K562 (cell line): ENCODE measurements around the gene MIS18A. TPM values are rescaled to one million over a fixed set of nuclear protein-coding genes. Genes with fewer than 3 reads are reported as not detected.
A peak's percentile ranks its signal among the peaks of the same experiment; 100 is the strongest.

Source experiments
- BRD9 ChIP-seq: fragments of 450-650 bp; IDR thresholded peaks from 2 replicates; pipeline ENCODE4 v1.6.1; 2018; ENCODE audit warnings: low read depth; ENCODE audit not compliant: partially characterized antibody
- CREB3L1 ChIP-seq: fragments of 450-650 bp; IDR thresholded peaks from 2 replicates; pipeline ENCODE4 v1.6.1; 2014; ENCODE audit warnings: low read depth, mild to moderate bottlenecking, moderate library complexity, borderline replicate concordance
- ETS1 ChIP-seq: conservative IDR thresholded peaks from 2 replicates; pipeline ENCODE4 v1.6.1; 2011; ENCODE audit warnings: low read depth, mild to moderate bottlenecking, low read length; ENCODE audit not compliant: control insufficient read depth
- FOSL1 ChIP-seq: fragments of 200-800 bp; sonication (Bioruptor generic); conservative IDR thresholded peaks from 2 replicates; pipeline ENCODE4 v1.6.1; 2016; ENCODE audit warnings: missing genetic modification characterization, missing compliant biosample characterization
- NONO ChIP-seq, 2 experiments: fragments of 200-400 bp in 1 of 2; fragments of 450-650 bp in 1 of 2; formaldehyde crosslinking in 1 of 2; IDR thresholded peaks; 2 replicates each; pipeline ENCODE4 v1.6.1; 2017; ENCODE audit warnings: low read depth in 2 of 2, mild to moderate bottlenecking in 2 of 2, moderate library complexity in 2 of 2, low read length in 1 of 2
- PBX2 ChIP-seq, 2 experiments: IDR thresholded peaks in 1 of 2; conservative IDR thresholded peaks in 1 of 2; 2 replicates each; pipeline ENCODE4 v1.6.1; 2016; ENCODE audit warnings: low read depth in 2 of 2, mild to moderate bottlenecking in 1 of 2, missing compliant biosample characterization in 1 of 2, missing genetic modification characterization in 1 of 2, moderate library complexity in 1 of 2
- PRMT5 ChIP-seq: sonication (generic); formaldehyde crosslinking; IDR thresholded peaks from 2 replicates; pipeline ENCODE4 v1.5.0; 2020; ENCODE audit warnings: missing genetic modification reagents
- SIN3A ChIP-seq, 2 experiments: fragments of 150-350 bp in 1 of 2; IDR thresholded peaks; 2 replicates each; pipeline ENCODE4 v1.6.1; 2011 to 2016; ENCODE audit warnings: borderline replicate concordance in 2 of 2, low read depth in 2 of 2, low read length in 2 of 2, mild to moderate bottlenecking in 2 of 2, moderate library complexity in 2 of 2; ENCODE audit not compliant: control insufficient read depth in 1 of 2
- SIN3B ChIP-seq: fragments of 450-650 bp; IDR thresholded peaks from 2 replicates; pipeline ENCODE4 v1.6.1; 2017; ENCODE audit warnings: low read depth, mild to moderate bottlenecking, moderate library complexity
- SIRT6 ChIP-seq: IDR thresholded peaks from one replicate; pipeline ENCODE4 v1.6.1; 2012; ENCODE audit warnings: low read depth, mild to moderate bottlenecking, control low read depth, inconsistent platforms, low read length, moderate library complexity
- SRSF7 ChIP-seq: fragments of 200-400 bp; formaldehyde crosslinking; optimal IDR thresholded peaks from 2 replicates; pipeline ENCODE3; 2017; ENCODE audit warnings: mild to moderate bottlenecking, low read depth, low read length
- U2AF2 ChIP-seq: fragments of 200-400 bp; formaldehyde crosslinking; optimal IDR thresholded peaks from 2 replicates; pipeline ENCODE3; 2017; ENCODE audit warnings: low read depth, mild to moderate bottlenecking, low read length
- VEZF1 ChIP-seq: fragments of 200-800 bp; sonication (Bioruptor generic); IDR thresholded peaks from 2 replicates; pipeline ENCODE4 v1.6.1; 2017; ENCODE audit warnings: missing genetic modification characterization, missing compliant biosample characterization
- ZBTB9 ChIP-seq: fragments of 450-650 bp; formaldehyde crosslinking; IDR thresholded peaks from 2 replicates; pipeline ENCODE4 v1.4.0; 2020; ENCODE audit warnings: mild to moderate bottlenecking, moderate library complexity
- ZNF121 ChIP-seq: sonication (generic); formaldehyde crosslinking; conservative IDR thresholded peaks from 2 replicates; pipeline ENCODE4 v1.8.0; 2022; ENCODE audit warnings: missing genetic modification reagents
- ZNF212 ChIP-seq: fragments of 450-650 bp; formaldehyde crosslinking; IDR thresholded peaks from 2 replicates; pipeline ENCODE4 v1.4.0; 2020; ENCODE audit warnings: mild to moderate bottlenecking
- ZNF764 ChIP-seq: fragments of 250-450 bp; sonication (Bioruptor Pico); IDR thresholded peaks from 2 replicates; pipeline ENCODE4 v1.4.0; 2020; ENCODE audit warnings: low read depth, mild to moderate bottlenecking, moderate library complexity
- polyA plus RNA-seq, 8 experiments: library from polyadenylated mRNA; depleted of rRNA in 4 of 8; stranded (reverse) in 5 of 8; unstranded in 3 of 8; fragments of >200 nt; fragmentation: Nextera tagmentation in 2 of 8; fragmentation: Illumina TruSeq in 1 of 8; extraction: Ambion mirVana in 2 of 8; extraction: Trizol in 1 of 8; gene quantifications; 2 replicates each; pipeline versions ENCODE4 v1.2.1 to v1.2.3, GENCODE V29; 2011 to 2014; ENCODE audit warnings: inconsistent platforms in 1 of 8, missing spikeins in 1 of 8
- total RNA-seq, 7 experiments: library from RNA; depleted of rRNA in 6 of 7; stranded (reverse); fragments of >200 nt in 6 of 7; fragmentation: Illumina TruSeq in 2 of 7; extraction: Trizol in 2 of 7; gene quantifications; 2 replicates each; pipeline versions ENCODE4 v1.2.1 to v1.2.3, GENCODE V29; 2011 to 2021; ENCODE audit warnings: low replicate concordance in 1 of 7

MIS18A gene
- total and polyA plus RNA-seq, 9 of the 15 experiments (the other 6 are each of a cell fraction or from before 2014, with no cell fraction given): 17.7 to 75.3 (median 60.3) TPM

GRCh38 chr21:32278518-32279376 is at the start of gene MIS18A (continued):
- peak; percentile 76 to 95; a peak in 3 of 4 replicates for TF ChIP-seq SIN3A (IDR thresholded peaks at IDR 0.05; ENCODE audit: borderline replicate concordance in 2 of 2, control insufficient read depth in 1 of 2, low read depth in 2 of 2, low read length in 2 of 2)
- no peak for TF ChIP-seq SIRT6
- TF ChIP-seq BRD9: no peak
- TF ChIP-seq U2AF2: no peak
- peak; percentile 70 for TF ChIP-seq CREB3L1
- no peak for TF ChIP-seq ZNF764 (CRISPR knock-in tag)
- no peak for TF ChIP-seq ZNF212 (CRISPR knock-in tag)
- TF ChIP-seq ETS1: no peak; the same call in 1 of the 2 replicates
- no peak for TF ChIP-seq FOSL1 (tag)
- TF ChIP-seq SRSF7: no peak
- TF ChIP-seq ZBTB9 (CRISPR knock-in tag): no peak
- TF ChIP-seq NONO (IDR thresholded peaks at IDR 0.05; ENCODE audit: low read depth in 2 of 2, low read length in 1 of 2): no peak
- TF ChIP-seq PRMT5 (CRISPR knock-in tag): no peak
- peak; percentile 81 for TF ChIP-seq VEZF1
- no peak for TF ChIP-seq PBX2 (CRISPR knock-in tag; IDR thresholded peaks at IDR 0.05; ENCODE audit: low read depth)
- no peak for TF ChIP-seq PBX2 (tag; conservative IDR thresholded peaks at IDR 0.05; ENCODE audit: low read depth)
- TF ChIP-seq ZNF121 (CRISPR knock-in tag): no peak
- peak; percentile 96 for TF ChIP-seq SIN3B
